OCI-LY1 (cell line): Measurements from ENCODE around the gene EPB41.

Source experiments
- H2AFZ ChIP-seq: fragments of 200-600 bp; sonication (generic), shearing (Covaris generic); 2 replicates; pipeline ENCODE4 v1.6.0; 2014; ENCODE audit warnings: antibody characterized with exemption, mild to moderate bottlenecking, low read length
- H3F3A ChIP-seq: fragments of 200-600 bp; sonication (generic), shearing (Covaris generic); 2 replicates; pipeline ENCODE4 v1.6.0; 2014; ENCODE audit warnings: mild to moderate bottlenecking, antibody characterized with exemption, low read length, moderate library complexity; ENCODE audit not compliant: insufficient read depth
- H3K27ac ChIP-seq: fragments of 200-600 bp; sonication (generic); 2 replicates; pipeline ENCODE4 v1.5.1; 2014; ENCODE audit warnings: low read length, mixed run types, mild to moderate bottlenecking, low read depth; ENCODE audit not compliant: poor library complexity, severe bottlenecking
- H3K27me3 ChIP-seq: fragments of 200-600 bp; sonication (generic); 2 replicates; pipeline ENCODE4 v1.6.0; 2014; ENCODE audit warnings: antibody characterized with exemption, mild to moderate bottlenecking, low read length, moderate library complexity; ENCODE audit not compliant: insufficient read depth
- H3K36me3 ChIP-seq: fragments of 200-600 bp; sonication (generic); 2 replicates; pipeline ENCODE4 v1.6.1; 2014; ENCODE audit warnings: mild to moderate bottlenecking, antibody characterized with exemption, low read length, moderate library complexity, mixed read lengths; ENCODE audit not compliant: insufficient read depth
- H3K4me1 ChIP-seq: fragments of 200-600 bp; sonication (generic); 2 replicates; pipeline ENCODE4 v1.5.1; 2014; ENCODE audit warnings: mild to moderate bottlenecking, low read length, moderate library complexity; ENCODE audit not compliant: insufficient read depth, severe bottlenecking
- H3K4me2 ChIP-seq: fragments of 200-600 bp; sonication (generic), shearing (Covaris generic); 2 replicates; pipeline ENCODE4 v1.6.1; 2014; ENCODE audit warnings: low read length
- H3K4me3 ChIP-seq: fragments of 200-600 bp; sonication (generic); 2 replicates; pipeline ENCODE4 v1.5.1; 2014; ENCODE audit warnings: low read length, low read depth, mild to moderate bottlenecking, mixed read lengths; ENCODE audit not compliant: poor library complexity, severe bottlenecking
- H3K79me2 ChIP-seq: fragments of 200-600 bp; shearing (Covaris generic); 2 replicates; pipeline ENCODE4 v1.6.1; 2016; ENCODE audit warnings: mixed run types, low read length, mixed read lengths; ENCODE audit not compliant: insufficient read depth
- H3K9ac ChIP-seq: fragments of 200-600 bp; sonication (generic), shearing (Covaris generic); 2 replicates; pipeline ENCODE4 v1.6.1; 2014; ENCODE audit warnings: mild to moderate bottlenecking, low read length, mixed read lengths
- H3K9me2 ChIP-seq: fragments of 200-600 bp; sonication (generic), shearing (Covaris generic); 2 replicates; pipeline ENCODE4 v1.6.1; 2014; ENCODE audit warnings: low read depth, mild to moderate bottlenecking, low read length, mixed read lengths
- H3K9me3 ChIP-seq: fragments of 200-600 bp; shearing (Covaris generic); 2 replicates; pipeline ENCODE4 v1.6.1; 2014; ENCODE audit warnings: low read length, mixed read lengths
- H4K20me1 ChIP-seq: fragments of 200-600 bp; sonication (generic), shearing (Covaris generic); 2 replicates; pipeline ENCODE4 v1.6.0; 2016; ENCODE audit warnings: mild to moderate bottlenecking, low read length; ENCODE audit not compliant: insufficient read depth
- CTCF ChIP-seq: fragments of 200-600 bp; sonication (generic), shearing (Covaris generic); IDR thresholded peaks from 2 replicates; pipeline ENCODE4 v1.5.1; 2017; ENCODE audit warnings: mild to moderate bottlenecking, antibody characterized with exemption, low read length, moderate library complexity, mixed read lengths
- EZH2 ChIP-seq: fragments of 200-600 bp; sonication (generic), shearing (Covaris generic); IDR thresholded peaks from 2 replicates; pipeline ENCODE4 v1.8.0; 2017; ENCODE audit warnings: borderline replicate concordance, mixed run types, mild to moderate bottlenecking, antibody characterized with exemption, low read length, moderate library complexity, mixed read lengths

Gene EPB41

GRCh38 chr1:28897789-28898188 is 16.6 kb upstream of the EPB41 start:
- Histone ChIP-seq H3K9ac (no peak overlapping the region), H2AFZ (no peak overlapping the region), H3K4me1 (peaks cover 24% of the 10 kb centered on the region), H3K9me3 (no peaks in the 10 kb centered on the region), H3K36me3 (peaks cover 36% of the 10 kb centered on the region; the same call in 1 of the 2 replicates), H3F3A (no peaks in the 10 kb centered on the region), H3K9me2 (no peaks in the 10 kb centered on the region), H3K79me2 (peaks cover 22% of the 10 kb centered on the region), H3K27me3 (no peaks in the 10 kb centered on the region), H4K20me1 (no peaks in the 10 kb centered on the region), H3K4me2 (no peak overlapping the region), H3K4me3 (no peak overlapping the region), H3K27ac (peak overlapping the region; percentile 40)
- TF ChIP-seq EZH2 (no peak), CTCF (no peak)

- no peak overlapping the region for H3K4me2 ChIP-seq
- no peaks in the 10 kb centered on the region for H4K20me1 ChIP-seq
- H3F3A ChIP-seq, result no peaks in the 10 kb centered on the region
- no peaks in the 10 kb centered on the region for H3K27me3 ChIP-seq
- no peak for TF ChIP-seq EZH2
- no peak for TF ChIP-seq CTCF
- H3K4me3 ChIP-seq, result no peak overlapping the region
- H3K9ac ChIP-seq, result no peak overlapping the region
- peaks cover 24% of the 10 kb centered on the region for H3K4me1 ChIP-seq
- H3K27ac ChIP-seq, result peak overlapping the region; percentile 40
- no peaks in the 10 kb centered on the region for H3K9me2 ChIP-seq
- H3K9me3 ChIP-seq, result no peaks in the 10 kb centered on the region
- H3K36me3 ChIP-seq, result peaks cover 36% of the 10 kb centered on the region; the same call in 1 of the 2 replicates
- peaks cover 26% of the 10 kb centered on the region for H3K79me2 ChIP-seq
- H2AFZ ChIP-seq, result no peak overlapping the region
Measured at GRCh38 chr1:28898405-28898881, 15.9 kb upstream of the EPB41 start.

GRCh38 chr1:28899267-28899666 is 15.1 kb upstream of the EPB41 start:
- Histone ChIP-seq H3K4me3 (no peak overlapping the region), H3K36me3 (peaks cover 30% of the 10 kb centered on the region), H3K27me3 (no peaks in the 10 kb centered on the region), H3K4me2 (no peak overlapping the region; the same call in 1 of the 2 replicates), H3K4me1 (peaks cover 24% of the 10 kb centered on the region), H3K9me3 (no peaks in the 10 kb centered on the region), H3K9ac (no peak overlapping the region), H3K27ac (peak overlapping the region; percentile 40), H4K20me1 (no peaks in the 10 kb centered on the region), H3F3A (no peaks in the 10 kb centered on the region), H2AFZ (no peak overlapping the region), H3K9me2 (no peaks in the 10 kb centered on the region), H3K79me2 (peaks cover 29% of the 10 kb centered on the region)
- TF ChIP-seq EZH2 (no peak), CTCF (no peak)
